GM18499 (cell line): Measurements from ENCODE around the gene CTIF.
"Not testable (repeated sequence)": the region's sequence is repeated elsewhere in the genome, so short reads cannot be mapped to it uniquely, and the experiment has no call there.

ENCODE experiments used
- ATAC-seq: cut with Tn5 transposase; IDR thresholded peaks from one replicate; pipeline ENCODE4 v1.9.1; 2021; ENCODE audit warnings: moderate number of reproducible peaks; ENCODE audit not compliant: insufficient read depth, unreplicated experiment

The CTIF gene

GRCh38 chr18:48864876-48865275, 326.0 kb downstream of the CTIF start:
- no peak for ATAC-seq

GRCh38 chr18:48866028-48866733, 327.4 kb downstream of the CTIF start:
- no peak for ATAC-seq

- no peak for ATAC-seq
Observed at GRCh38 chr18:48866856-48867255, 328.0 kb downstream of the CTIF start.

- ATAC-seq: no peak
Observed at GRCh38 chr18:48867978-48868377, 329.1 kb downstream of the CTIF start.

- ATAC-seq: peak; percentile 70
Observed at GRCh38 chr18:48868468-48869466, 329.9 kb downstream of the CTIF start.

- ATAC-seq: no peak
Observed at GRCh38 chr18:48869591-48869990, 330.8 kb downstream of the CTIF start.

- ATAC-seq: not testable (repeated sequence)
Observed at GRCh38 chr18:48870926-48871325, 332.1 kb downstream of the CTIF start.

- no peak for ATAC-seq
Observed at GRCh38 chr18:48871391-48872166, 332.7 kb downstream of the CTIF start.

- ATAC-seq: no peak
Observed at GRCh38 chr18:48872234-48873145, 333.7 kb downstream of the CTIF start.

- ATAC-seq: no peak
Observed at GRCh38 chr18:48874233-48874632, 335.4 kb downstream of the CTIF start.

- no peak for ATAC-seq
Observed at GRCh38 chr18:48874701-48875162, 335.9 kb downstream of the CTIF start.

- ATAC-seq: no peak
Observed at GRCh38 chr18:48875314-48875941, 336.6 kb downstream of the CTIF start.

GRCh38 chr18:48875942-48876511, 337.2 kb downstream of the CTIF start:
- no peak for ATAC-seq

- no peak for ATAC-seq
Observed at GRCh38 chr18:48876590-48876989, 337.8 kb downstream of the CTIF start.

- ATAC-seq: no peak
Observed at GRCh38 chr18:48877941-48878340, 339.1 kb downstream of the CTIF start.

- ATAC-seq: no peak
Observed at GRCh38 chr18:48878471-48878870, 339.6 kb downstream of the CTIF start.

- ATAC-seq: no peak
Observed at GRCh38 chr18:48879008-48879431, 340.2 kb downstream of the CTIF start.

GRCh38 chr18:48880931-48881330, 342.1 kb downstream of the CTIF start:
- no peak for ATAC-seq

GRCh38 chr18:48882379-48882778, 343.5 kb downstream of the CTIF start:
- no peak for ATAC-seq
